HG03460 (cell line): Measurements from ENCODE around the gene CHMP6.

Source experiments
- ATAC-seq: cut with Tn5 transposase; IDR thresholded peaks from one replicate; pipeline ENCODE4 v1.9.1; 2021; ENCODE audit not compliant: unreplicated experiment

CHMP6 gene

DNA sequence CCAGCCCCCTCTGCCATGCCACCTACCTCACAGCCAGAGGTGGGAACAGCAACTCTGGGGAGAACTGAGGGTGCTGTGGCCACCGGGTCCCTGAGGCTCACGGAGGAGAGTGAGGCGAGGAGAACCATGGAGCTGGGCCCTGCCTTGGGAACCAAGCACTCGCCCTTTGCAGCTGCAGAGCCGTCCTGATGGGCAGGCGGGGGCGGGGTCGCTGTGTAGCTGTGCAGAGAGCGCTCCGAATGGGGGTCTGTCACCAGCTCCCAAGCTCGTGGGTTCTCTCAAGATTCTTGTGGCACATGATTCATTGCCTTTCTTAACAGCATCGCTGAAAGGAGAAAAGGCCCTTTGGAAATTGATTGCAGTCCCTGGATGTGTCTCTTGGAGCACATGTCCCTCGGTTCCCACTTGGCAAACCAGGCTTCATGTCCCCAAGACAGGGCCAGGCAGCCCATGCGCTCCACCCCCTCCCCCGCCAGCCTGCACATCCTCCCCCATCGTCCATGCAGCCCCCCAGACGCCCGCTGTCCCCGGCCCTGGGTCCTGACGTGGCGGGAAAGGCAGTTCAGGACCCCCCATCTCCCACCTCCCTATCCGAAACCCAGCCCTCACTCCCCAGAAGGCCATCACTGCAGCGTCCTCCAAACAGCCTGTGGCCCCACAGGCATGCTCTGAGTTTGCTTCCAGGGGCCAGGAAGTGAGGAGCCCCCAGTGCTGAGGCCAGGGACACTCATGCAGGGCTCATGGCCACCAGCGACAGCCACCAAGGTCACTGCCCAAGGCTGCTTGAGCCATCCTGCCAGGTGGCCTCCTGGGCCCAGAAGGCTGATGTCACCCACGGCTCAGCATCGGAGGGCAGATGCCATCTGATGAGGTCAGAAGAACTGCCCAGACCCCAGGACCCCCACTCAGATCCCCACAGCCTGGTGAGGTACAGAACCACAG lies 20.6 kb upstream of the CHMP6 start:
- no peak for ATAC-seq

DNA sequence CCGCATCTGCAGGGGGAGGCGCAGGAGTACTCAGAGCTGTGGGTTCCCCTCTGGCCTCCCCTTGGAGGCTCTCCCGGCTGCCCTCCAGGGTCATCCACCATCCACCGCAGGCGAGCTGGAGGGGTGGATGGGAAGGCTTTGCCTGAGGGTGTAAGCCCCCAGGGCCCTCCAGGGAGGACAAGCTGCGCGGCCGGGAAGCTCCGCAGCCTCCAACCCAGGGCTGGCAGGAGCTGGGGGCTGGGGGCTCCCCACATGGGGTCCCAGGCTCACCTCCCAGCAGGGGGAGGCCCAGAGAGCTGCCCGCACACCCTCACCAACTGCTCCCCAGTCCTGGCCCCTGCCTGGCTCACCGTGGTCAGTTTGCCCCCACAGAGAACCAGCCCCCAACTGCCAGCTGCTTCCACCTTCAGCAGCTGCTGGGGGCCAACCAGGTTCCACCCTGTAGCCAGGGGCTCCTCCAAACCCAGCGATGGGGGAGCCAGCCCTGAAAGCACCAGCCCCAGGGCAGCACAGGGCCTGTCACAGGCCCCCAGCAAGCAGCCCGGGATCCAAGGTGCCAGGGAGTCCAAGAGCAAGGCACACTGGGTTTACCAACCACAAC lies 19.8 kb upstream of the CHMP6 start:
- no peak for ATAC-seq

DNA sequence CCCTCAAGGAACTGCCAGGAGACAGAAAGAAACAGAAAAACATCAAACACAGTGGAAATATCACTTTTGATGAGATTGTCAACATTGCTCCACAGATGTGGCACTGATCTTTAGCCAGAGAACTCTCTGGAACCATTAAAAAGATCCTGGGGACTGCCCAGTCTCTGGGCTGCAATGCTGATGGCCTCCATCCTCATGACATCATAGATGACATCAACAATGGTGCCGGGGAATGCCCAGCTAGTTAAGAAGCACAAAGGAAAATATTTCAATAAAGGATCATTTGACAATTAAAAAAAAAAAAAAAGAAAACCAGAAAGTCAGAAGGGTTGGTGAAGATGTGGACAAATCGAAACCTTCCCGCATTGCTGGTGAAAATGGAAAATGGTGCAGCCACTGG lies 14.9 kb upstream of the CHMP6 start:
- ATAC-seq = no peak

DNA sequence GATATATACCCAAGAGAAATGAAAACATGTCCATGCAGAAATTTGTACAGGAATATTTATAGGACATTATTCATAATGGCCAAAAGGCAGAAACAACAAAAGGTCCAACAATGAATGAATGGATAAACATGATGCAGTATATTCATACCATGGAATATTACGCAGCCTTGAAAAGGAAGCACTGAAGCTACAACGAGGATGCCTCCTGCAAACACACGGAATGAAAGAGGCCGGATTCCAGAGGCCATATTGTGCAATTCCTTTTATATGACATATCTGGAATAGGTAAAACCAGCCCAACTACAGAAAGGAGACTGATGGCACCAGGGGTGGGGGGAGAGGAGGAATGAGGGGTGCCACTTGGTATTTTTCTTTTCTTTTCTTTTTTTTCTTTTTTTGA lies 14.5 kb upstream of the CHMP6 start:
- ATAC-seq = no peak

DNA sequence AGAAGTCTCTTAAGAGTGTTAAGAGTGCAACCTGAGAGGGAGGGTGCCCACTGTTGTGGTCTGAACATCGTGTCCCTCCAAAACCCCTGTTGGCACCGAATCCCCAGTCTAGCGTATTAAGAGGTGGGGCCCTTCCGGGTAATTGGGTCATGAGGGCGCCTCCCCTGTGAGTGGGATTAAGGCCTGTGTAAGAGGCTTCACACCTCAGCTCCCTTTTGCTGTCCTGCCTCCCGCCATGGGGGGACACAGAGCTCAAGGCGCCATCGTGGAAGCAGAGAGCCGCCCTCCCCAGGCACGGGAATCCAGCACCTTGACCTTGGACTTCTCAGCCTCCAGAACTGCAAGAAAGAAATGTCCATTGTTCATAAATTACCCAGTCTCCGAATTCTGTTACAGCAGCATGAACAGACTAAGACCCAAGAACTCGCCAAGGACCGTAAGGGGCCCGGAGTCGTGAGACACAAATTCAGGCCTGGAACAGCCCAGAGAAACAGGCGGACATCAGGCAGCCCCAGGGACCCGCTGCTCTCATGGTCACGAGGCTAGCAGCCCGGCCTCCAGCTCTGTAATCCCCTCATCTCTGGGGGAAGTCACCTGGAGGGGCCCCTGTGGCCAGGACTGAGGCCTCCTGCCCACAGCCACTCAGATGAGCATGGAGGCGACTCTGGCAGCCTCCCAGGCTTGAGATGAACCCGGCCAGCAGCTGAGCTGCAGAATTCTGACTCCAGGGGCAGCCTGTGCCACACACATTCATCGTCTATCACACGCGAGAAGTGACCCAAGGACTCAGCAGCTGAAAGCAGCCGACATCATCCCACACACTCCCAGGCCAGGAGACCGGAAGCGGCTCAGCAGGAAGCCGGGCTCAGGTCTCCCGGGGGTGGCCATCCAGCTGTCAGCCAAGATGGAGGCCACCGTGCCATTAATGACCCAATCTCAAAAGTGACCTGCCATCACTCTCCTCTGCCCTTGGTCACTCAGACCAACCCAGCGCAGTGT lies 12.8 kb upstream of the CHMP6 start:
- no peak for ATAC-seq

DNA sequence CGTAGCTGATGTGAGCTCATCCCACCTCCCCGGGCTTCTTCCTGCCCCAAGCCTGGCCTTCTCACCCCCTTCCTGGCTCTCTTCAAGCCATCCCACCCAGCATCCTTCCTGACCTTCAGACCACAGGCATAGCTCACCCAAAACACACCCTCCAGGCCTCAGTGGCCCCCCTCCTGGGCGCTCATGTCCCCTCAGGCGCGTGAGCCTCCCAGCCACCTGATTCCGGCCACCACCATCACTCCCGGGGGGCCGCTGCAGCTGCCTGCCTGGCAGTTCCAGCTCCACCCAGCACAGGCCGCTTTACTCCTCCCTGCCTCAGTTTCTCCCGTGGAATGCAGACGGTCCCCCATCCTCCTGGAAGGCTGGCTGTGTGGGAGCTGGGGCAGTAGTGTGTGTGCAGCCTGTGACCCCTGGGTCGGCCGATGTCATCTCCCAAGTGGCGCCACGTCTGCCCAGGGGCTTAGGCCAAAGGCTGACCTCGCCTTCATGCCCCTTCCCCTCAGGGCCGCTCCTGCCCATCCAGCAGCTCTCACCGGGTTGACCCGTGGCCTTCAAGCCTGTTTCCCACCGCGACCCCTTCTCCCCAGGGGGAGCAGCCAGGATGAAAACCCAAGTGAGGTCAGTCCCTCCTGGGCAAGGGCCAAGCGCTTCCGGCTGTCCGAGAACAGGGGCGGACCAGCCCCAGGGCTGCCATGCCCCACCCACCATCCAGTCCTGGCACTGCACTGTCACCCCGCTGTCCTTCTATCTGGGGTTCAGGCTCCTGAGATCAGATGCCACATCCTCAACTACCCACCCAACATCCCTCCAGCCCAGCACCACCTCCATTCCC lies 11.9 kb upstream of the CHMP6 start:
- no peak for ATAC-seq

DNA sequence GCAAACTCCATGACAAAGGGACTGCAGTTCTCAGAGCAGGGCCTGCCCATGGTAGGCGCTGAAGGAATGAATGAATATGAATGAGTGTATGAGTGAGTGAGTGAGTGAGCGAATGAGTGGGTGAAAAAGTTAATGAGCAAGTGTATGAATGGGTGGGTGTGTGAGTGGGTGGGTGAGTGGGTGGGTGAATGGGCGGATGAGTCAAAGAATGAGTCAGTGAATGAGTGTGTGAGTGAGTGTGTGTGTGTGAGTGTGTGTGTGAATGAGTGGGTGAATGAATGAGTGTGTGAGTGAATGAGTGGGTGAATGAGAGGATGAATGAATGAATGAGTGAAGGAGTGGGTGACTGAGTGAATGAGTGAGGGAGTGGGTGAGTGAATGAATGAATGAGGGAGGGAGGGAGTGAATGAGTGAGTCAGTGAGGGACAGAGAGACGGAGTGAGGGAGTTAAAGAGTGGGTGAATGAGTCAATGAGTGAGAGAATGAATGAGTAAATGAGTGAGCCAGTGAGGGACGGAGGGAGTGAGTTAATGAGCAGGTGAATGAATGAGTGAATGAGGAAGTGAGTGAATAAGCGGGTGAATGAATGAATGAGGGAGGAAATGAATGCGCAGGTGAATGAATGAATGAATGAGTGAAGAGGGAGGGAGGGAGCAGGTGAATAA lies 11.1 kb upstream of the CHMP6 start:
- ATAC-seq = no peak

DNA sequence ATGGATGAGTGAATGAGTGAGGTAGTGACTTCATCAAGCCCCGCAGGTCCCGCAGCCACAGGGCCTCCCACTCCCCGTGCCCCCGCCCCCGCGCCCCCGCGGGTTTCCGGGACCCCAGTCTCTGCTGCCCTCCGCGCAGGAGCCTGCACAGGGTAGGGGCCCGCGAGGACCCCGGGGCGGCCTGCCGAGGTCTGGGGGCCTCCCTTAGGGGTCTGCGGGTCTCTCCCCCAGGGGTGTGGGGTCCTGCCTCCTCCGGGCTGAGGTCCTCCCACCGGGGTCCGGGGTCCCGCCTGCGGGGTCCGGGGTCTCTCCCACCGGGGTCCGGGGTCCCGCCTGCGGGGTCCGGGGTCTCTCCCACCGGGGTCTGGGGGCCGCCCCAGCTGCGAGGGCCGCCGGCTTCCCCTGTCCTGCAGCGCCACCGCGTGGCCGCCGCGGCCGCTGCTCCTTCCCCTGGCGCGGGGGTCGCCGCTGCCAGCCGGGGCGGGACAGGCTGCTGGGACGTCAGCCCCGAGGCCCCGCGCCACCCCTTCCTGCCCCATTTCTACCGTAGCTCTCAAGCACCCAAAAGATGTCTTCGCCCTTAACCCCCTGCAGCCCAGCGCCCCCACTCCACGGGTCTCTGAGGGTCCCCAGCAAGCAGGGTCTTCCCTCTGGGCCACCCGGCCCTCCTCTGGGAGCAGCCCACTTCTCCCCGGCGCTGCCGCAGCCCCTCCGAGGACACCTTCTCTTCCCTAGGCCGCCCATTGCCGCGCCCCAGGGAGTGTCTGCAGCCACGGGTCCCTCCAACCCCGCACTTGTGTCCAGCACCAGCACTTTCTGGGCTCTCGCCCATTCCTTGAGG lies 10.4 kb upstream of the CHMP6 start:
- no peak for ATAC-seq

DNA sequence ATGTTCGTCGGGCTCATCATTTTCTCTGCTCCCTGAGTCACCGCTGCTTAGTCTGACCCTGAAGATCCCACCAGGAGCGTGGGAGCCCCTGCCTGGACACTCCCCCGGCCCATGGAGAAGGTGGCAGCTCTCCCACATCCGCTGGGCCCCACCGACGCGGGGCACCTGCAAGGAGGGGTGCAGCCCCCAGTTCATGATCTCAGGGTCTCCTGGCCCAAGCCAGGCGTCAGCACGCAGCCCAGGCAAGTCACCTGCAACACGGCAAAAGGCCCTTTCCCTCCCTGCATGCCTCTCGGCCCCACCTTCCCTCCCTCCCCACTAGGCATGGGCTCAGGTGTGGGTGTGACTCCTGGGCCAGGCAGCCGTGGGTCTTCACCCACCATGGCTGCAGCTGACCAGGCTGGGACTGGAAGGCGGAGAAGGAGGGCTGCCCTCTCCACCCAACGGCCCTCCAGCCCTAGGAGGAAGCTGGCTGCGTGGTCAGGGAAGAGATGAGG lies 9.7 kb upstream of the CHMP6 start:
- ATAC-seq = no peak

DNA sequence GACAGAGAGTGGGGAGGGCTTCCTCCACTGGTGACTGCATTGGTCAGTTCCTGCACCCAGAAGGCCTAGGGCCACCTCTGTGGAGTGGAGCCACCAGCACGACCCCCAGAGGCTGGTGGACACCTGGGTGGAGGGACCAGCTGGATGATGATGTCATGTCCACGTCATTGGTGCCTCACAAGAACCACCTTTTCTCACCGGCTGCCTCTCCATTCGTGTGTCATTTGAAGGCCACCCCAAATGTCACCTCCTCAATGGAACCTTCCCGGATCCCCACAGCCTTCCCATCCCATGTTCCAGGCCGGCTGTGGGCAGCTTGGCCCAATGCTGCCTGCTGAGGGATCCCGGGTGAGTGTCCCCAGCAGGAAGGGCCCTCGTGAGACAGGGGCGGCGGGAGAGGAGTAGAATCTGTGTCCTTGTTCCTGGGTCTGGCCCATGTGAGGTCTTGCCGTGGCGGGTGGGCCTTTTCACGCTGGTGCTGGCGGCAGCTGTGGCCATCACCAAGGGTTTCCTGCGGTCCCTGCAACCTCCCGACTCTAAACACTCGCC lies 9.1 kb upstream of the CHMP6 start:
- no peak for ATAC-seq

DNA sequence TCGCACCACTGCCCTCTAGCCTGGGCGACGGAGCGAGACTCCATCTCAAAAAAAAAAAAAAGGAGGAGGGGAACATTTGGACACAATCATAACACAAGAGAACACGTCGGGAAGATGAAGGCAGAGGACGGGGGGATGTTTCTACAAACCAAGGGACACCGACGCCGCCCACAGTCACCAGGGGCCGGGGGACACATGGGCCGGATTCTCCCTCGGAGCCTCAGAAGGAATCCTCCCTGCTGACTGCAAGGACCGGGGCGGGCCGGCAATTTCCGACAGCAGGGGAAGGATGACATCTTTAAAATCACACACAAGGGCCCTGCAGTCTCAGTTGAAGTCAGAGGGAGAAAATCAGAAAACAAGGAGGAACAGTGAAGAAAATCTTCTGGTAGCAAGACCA lies 8.1 kb upstream of the CHMP6 start:
- no peak for ATAC-seq

DNA sequence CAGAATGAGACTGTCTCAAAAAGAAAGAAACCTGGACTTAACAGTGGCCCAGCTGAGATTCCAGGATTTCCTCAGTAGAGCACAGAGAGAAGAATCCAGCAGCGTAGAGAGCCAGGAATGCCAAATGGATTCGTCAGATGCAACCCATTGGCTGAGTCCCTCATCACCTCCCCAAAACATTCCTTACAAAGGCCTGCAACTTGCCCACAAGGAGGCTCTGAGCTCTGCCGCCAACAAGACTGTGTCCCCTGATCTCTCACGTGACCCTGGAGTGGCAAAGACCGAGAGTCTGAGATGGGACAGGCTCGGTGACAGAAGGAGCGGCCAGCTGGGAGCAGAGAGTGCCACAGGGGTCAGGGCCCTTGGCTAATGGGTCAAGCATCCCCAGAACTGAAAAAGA lies 6.9 kb upstream of the CHMP6 start:
- ATAC-seq = no peak

DNA sequence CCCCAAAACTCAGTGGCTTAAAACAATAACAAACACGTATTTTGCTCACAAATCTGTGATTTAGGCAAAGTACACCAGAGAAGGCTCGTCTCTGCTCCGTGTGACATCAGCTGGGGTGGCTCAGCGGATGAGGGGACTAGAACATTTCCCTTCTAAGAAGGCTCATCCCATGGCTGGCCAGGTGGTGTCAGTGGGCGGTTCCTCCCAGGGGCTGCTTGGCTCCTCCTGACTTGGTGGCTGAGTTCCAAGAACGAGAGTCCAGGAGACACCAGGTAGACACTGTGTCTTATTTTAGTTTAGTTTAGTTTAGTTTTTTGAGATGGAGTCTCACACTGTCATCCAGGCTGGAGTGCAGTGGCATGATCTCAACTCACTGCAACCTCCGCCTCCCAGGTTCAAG lies 5.6 kb upstream of the CHMP6 start:
- ATAC-seq = no peak

DNA sequence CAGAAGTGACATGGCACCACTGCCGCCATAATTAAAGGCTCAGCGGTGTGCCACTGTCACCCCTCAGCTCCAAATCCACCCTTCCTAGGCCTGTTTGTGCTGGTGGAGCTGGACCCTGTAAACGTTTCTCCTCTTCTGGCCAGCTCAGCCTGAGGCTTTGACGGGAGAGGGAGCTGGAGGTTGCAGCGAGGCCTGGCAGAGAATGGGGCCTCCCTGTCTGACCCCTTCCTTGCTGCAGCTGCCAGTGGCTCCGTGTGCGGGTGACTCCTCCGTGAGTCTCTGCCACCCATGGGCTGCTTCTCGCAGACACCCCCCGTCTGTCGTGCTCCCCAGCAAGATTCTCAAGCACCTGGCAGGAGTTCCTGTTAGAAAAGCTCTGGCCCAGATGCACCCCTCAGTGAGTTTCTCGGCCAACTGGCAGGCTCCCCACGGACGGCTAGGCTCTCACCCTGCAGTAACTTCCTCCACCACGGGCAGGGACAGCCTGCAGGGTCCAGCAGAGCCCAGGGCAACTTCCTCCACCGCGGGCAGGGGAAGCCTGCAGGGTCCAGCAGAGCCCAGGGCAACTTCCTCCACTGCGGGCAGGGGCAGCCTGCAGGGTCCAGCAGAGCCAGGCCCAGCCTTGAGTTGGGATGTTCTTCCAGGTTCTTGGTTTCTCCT lies 4.7 kb upstream of the CHMP6 start:
- no peak for ATAC-seq

DNA sequence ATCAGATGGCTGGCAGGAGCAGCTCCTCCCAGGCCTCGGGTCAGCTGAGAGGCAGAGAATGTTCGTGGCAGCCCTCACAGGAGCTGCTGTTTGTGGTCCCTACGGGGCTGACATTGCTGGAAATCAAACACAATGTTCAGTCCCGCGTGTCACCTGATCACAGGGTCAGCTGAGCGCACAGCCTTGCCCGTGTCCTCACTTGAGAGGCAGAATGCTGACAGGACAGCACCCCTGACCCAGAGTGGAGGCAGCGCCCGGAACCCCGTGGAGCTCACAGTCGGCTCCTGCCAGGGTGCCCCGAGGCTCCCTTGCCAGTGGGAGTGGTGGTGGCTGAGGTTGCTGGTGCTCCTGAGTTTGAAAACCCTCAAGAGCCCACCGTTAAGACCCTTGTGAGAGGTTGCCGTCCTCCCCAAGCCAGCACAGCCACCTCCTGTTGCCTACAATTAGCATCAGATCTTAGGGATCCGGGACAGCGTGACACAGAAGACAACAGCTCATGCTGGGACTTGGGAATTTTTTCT lies 3.6 kb upstream of the CHMP6 start:
- ATAC-seq = no peak

DNA sequence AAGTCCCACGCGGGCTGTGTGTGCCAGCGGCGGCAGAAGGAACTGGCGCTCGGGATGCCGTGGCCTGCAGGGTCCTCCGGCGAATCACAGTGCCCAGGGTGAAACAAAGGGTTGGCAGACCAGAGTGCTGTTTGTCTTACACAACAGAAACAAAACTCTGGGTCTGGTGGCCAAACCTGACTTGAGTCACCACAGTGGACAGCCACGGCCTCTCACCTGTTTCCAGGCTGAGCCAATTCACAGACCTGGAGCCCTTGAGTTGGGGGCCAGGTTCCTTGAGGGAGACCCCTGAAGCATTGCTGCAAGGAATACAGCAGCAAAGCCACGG lies 2.1 kb upstream of the CHMP6 start:
- no peak for ATAC-seq

DNA sequence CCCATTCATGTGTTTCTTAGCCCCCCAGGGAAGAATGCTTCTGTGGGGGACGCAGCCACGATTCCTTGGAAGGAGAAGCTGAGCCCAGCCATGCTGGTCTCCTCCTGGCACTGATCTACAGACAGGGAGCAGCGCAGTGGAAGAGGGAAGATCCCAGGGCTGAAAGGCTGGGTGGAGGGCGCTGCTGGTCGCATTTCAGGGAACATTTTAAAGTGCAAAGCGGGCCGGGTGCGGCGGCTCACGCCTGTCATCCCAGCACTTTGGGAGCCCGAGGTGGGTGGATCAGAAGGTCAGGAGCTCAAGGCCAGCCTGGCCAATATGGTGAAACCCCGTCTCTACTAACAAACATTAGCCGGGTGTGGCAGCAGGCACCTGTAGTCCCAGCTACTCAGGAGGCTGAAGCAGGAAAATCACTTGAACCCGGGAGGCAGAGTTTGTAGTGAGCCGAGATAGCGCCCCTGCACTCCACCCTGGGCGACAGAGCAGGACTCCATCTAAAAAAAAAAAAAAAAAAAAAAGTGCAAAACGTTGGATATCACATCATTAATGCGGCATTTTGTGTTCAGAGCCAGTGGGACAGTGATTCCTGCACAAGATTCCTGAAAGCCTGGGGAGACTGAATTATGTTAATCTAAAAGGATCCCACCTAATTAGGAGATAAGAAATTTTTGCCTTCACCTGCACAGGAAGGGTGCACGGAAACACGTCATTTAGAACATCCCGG lies 558 bp upstream of the CHMP6 start:
- ATAC-seq = no peak
